ENCODE results near the gene DESI1. TPM values are rescaled to one million over a fixed set of nuclear protein-coding genes. Genes with fewer than 3 reads are reported as not detected.
"Not testable (repeated sequence)": the region's sequence is repeated elsewhere in the genome, so short reads cannot be mapped to it uniquely, and the experiment has no call there.

DESI1 gene
- total RNA-seq, 1 donor from 2014 or later = 31.5 TPM

DNA sequence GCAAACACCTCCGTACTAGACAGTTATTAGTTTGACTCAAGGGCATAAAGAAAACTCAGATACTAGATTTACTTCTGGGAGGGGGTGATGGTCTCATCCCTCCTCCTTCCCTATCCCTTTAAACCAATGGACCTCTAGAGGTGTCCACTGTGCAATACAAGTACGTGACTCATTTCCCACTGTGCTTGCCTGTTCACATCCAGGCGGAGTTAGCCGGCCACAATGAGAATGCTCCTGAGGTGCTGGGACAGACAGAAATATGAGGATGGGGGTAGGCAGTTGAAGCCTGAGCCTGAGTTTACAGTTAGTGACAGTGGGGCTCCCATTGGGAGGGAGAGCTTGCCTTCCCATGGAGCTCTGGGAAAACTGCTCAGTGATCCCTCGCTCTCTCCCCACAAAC lies 22.8 kb downstream of the DESI1 start:
- no peak overlapping the region for H3K4me3 Mint-ChIP-seq
- TF ChIP-seq, protein P1, sequence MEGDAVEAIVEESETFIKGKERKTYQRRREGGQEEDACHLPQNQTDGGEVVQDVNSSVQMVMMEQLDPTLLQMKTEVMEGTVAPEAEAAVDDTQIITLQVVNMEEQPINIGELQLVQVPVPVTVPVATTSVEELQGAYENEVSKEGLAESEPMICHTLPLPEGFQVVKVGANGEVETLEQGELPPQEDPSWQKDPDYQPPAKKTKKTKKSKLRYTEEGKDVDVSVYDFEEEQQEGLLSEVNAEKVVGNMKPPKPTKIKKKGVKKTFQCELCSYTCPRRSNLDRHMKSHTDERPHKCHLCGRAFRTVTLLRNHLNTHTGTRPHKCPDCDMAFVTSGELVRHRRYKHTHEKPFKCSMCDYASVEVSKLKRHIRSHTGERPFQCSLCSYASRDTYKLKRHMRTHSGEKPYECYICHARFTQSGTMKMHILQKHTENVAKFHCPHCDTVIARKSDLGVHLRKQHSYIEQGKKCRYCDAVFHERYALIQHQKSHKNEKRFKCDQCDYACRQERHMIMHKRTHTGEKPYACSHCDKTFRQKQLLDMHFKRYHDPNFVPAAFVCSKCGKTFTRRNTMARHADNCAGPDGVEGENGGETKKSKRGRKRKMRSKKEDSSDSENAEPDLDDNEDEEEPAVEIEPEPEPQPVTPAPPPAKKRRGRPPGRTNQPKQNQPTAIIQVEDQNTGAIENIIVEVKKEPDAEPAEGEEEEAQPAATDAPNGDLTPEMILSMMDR (conservative IDR thresholded peaks at IDR 0.05) = no peak
- H3K27ac Mint-ChIP-seq = peak overlapping the region; percentile 26
- DNase-seq (ENCODE audit: extremely low spot score, unreplicated experiment) = no peak
- H3K9me3 Mint-ChIP-seq = no peaks in the 10 kb centered on the region
- peaks cover 7% of the 10 kb centered on the region for H3K36me3 Mint-ChIP-seq
- H3K4me1 Mint-ChIP-seq (ENCODE audit: unreplicated experiment) = peaks cover 5% of the 10 kb centered on the region
- H3K27me3 Mint-ChIP-seq = no peaks in the 10 kb centered on the region

DNA sequence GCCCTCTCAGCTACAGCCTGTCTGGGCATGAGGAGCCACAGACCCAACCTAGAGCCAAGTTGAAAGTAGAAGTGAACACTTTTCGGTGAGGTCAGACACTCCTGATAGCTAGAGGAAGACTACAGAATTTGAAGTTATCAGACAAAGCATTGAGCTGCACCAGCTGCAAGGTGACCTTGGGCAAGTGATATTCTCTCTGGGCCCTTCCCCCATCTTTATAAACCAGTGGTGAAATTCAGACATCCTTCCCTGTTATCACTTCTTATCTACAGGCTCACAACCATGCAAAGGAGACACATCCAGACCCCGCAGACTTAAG lies 23.2 kb downstream of the DESI1 start:
- H3K9me3 Mint-ChIP-seq = no peaks in the 10 kb centered on the region
- H3K4me3 Mint-ChIP-seq = no peak overlapping the region
- no peaks in the 10 kb centered on the region for H3K27me3 Mint-ChIP-seq

DNA sequence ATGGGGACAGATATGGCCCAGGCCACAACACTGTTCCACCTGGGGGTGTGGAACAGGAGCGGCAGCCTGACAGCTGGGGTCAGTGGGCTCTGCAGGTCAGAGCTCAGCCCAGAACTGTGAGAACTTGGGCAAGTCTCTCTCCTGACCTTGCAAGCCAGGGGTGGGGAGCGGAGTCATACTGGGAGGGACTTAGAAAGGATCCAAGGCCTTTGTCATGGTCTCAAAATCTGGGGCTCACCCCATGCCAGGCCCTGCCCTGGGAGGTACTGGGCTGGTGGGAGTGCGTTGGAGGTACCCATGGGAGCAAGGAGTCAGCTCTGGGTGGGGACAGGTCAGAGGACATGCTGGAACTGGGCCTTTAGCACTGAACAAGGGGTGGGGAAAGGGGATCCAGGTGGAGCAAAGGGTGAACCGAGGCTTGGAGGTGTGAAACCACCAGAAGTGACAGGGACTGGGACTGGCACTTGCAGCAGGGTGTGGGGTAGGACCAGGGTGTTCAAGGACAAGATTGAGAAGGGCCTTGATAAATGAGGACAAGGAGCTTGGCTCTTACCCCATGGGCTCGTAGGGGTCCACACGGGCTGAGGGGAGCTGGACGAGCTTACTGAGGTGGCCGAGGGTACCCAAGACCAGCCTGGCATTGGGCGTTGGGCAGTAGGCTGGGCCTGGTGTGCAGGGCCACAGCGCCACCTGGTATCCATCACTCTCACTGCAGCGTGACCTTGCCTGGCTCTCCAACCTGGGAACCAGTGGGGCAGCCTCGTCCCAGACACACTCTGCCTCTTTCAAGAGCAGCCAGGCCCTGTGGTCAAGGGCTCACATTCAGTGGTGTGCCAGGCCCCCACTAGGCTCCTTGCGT lies 23.8 kb downstream of the DESI1 start:
- H3K4me1 Mint-ChIP-seq (ENCODE audit: unreplicated experiment) = peaks cover 5% of the 10 kb centered on the region
- DNase-seq (ENCODE audit: extremely low spot score, unreplicated experiment) = no peak
- no peaks in the 10 kb centered on the region for H3K36me3 Mint-ChIP-seq
- no peaks in the 10 kb centered on the region for H3K27me3 Mint-ChIP-seq
- H3K4me3 Mint-ChIP-seq = no peak overlapping the region
- no peaks in the 10 kb centered on the region for H3K9me3 Mint-ChIP-seq
- H3K27ac Mint-ChIP-seq = peak overlapping the region; percentile 26
- TF ChIP-seq, protein P1 (conservative IDR thresholded peaks at IDR 0.05) = peak; percentile 76

More for the DNA sequence above, 23.2 kb downstream of the DESI1 start:
- peak overlapping the region; percentile 26 for H3K27ac Mint-ChIP-seq
- TF ChIP-seq, protein P1 (conservative IDR thresholded peaks at IDR 0.05) = no peak
- no peak for DNase-seq (ENCODE audit: extremely low spot score, unreplicated experiment)
- H3K36me3 Mint-ChIP-seq = peaks cover 3% of the 10 kb centered on the region
- peaks cover 5% of the 10 kb centered on the region for H3K4me1 Mint-ChIP-seq (ENCODE audit: unreplicated experiment)

DNA sequence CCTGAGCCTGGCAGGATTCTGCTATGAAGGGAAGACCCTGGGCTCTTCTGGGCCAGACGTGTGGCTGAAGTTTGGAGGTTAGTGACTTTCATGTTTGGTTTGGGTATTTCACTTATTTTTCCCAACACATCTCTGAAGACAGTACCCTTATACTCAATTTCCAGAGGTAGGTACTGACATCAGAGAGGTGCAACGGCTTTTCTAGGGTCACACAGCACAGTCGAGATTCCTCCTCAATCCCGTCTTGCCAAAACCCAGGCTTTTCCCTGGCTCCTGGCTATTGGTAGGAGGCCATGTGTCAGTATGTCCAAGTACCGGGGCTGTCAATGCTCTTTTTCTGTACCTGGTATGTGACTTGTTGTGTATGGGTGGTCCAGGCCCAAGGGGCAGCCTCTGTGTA lies 25.1 kb downstream of the DESI1 start:
- TF ChIP-seq, protein P1 (conservative IDR thresholded peaks at IDR 0.05) = no peak
- H3K27ac Mint-ChIP-seq = no peak overlapping the region
- DNase-seq (ENCODE audit: extremely low spot score, unreplicated experiment) = no peak
- H3K4me1 Mint-ChIP-seq (ENCODE audit: unreplicated experiment) = peaks cover 5% of the 10 kb centered on the region
- H3K4me3 Mint-ChIP-seq = no peak overlapping the region
- no peaks in the 10 kb centered on the region for H3K27me3 Mint-ChIP-seq
- no peaks in the 10 kb centered on the region for H3K9me3 Mint-ChIP-seq
- no peaks in the 10 kb centered on the region for H3K36me3 Mint-ChIP-seq

DNA sequence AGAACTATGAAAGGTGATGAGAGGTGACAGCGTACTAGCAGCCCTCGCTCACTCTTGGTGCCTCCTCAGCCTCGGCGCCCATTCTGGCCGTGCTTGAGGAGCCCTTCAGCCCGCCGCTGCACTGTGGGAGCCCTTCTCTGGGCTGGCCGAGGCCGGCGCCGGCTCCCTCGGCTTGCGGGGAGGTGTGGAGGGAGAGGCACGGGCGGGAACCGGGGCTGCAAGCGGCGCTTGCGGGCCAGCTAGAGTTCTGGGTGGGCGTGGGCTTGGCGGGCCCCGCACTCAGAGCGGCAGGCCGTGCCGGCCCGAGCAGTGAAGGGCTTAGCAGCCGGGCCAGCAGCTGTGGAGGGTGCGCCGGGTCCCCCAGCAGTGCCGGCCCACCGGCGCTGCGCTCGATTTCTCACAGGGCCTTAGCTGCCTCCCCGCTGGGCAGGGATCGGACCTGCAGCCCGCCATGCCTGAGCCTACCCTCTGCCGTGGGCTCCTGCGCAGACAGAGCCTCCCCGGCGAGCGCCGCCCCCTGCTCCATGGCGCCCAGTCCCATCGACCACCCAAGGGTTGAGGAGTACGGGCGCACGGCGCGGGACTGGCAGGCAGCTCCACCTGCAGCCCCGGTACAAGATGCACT lies 27.4 kb downstream of the DESI1 start:
- H3K4me3 Mint-ChIP-seq; H3K9me3 Mint-ChIP-seq; H3K27ac Mint-ChIP-seq; H3K27me3 Mint-ChIP-seq; DNase-seq (ENCODE audit: extremely low spot score, unreplicated experiment); H3K36me3 Mint-ChIP-seq: not testable (repeated sequence)
- peaks cover 11% of the 10 kb centered on the region for H3K4me1 Mint-ChIP-seq (ENCODE audit: unreplicated experiment)
